IMR-90 (cell line): ENCODE results near the gene IL19.

Source experiments
- BHLHE40 ChIP-seq: fragments of 150-350 bp; IDR thresholded peaks from 2 replicates; pipeline ENCODE4 v1.6.1; 2016; ENCODE audit warnings: mild to moderate bottlenecking, low read depth, low read length
- CEBPB ChIP-seq: IDR thresholded peaks from 2 replicates; pipeline ENCODE4 v1.6.1; 2012; ENCODE audit warnings: low read depth, low read length, improper control_type of control experiment
- CHD1 ChIP-seq: IDR thresholded peaks from 2 replicates; pipeline ENCODE4 v1.6.1; 2012; ENCODE audit warnings: low read depth, low read length, improper control_type of control experiment
- ELK1 ChIP-seq: fragments of 150-350 bp; IDR thresholded peaks from 2 replicates; pipeline ENCODE4 v1.6.1; 2016; ENCODE audit warnings: low read depth, mild to moderate bottlenecking, low read length, moderate library complexity, borderline replicate concordance
- MAFK ChIP-seq: IDR thresholded peaks from 2 replicates; pipeline ENCODE4 v1.6.1; 2012; ENCODE audit warnings: low read depth, low read length, improper control_type of control experiment
- MAZ ChIP-seq: IDR thresholded peaks from 2 replicates; pipeline ENCODE4 v1.6.1; 2012; ENCODE audit warnings: low read depth, mild to moderate bottlenecking, low read length, improper control_type of control experiment, moderate library complexity, borderline replicate concordance
- NFE2L2 ChIP-seq: fragments of 150-350 bp; IDR thresholded peaks from 2 replicates; pipeline ENCODE4 v1.6.1; 2016; ENCODE audit warnings: low read depth, mild to moderate bottlenecking, low read length
- POLR2A ChIP-seq: IDR thresholded peaks from 2 replicates; pipeline ENCODE4 v1.6.1; 2012; ENCODE audit warnings: mild to moderate bottlenecking, low read depth, low read length
- RAD21 ChIP-seq: IDR thresholded peaks from 2 replicates; pipeline ENCODE4 v1.6.1; 2012; ENCODE audit warnings: low read length, improper control_type of control experiment
- RCOR1 ChIP-seq: IDR thresholded peaks from 2 replicates; pipeline ENCODE4 v1.6.1; 2012; ENCODE audit warnings: mild to moderate bottlenecking, low read length, improper control_type of control experiment; ENCODE audit not compliant: insufficient replicate concordance
- SMC3 ChIP-seq: fragments of 150-350 bp; IDR thresholded peaks from 2 replicates; pipeline ENCODE4 v1.6.1; 2016; ENCODE audit warnings: low read depth, mild to moderate bottlenecking, antibody characterized with exemption, low read length, moderate library complexity
- USF2 ChIP-seq: fragments of 150-350 bp; IDR thresholded peaks from 2 replicates; pipeline ENCODE4 v1.6.1; 2017; ENCODE audit warnings: mild to moderate bottlenecking, antibody characterized with exemption, low read length, low read depth
- TF ChIP-seq, protein P1 (sequence below): conservative IDR thresholded peaks from 2 replicates; pipeline ENCODE4 v1.5.1; 2012; ENCODE audit warnings: mild to moderate bottlenecking, low read depth, low read length, improper control_type of control experiment

DNA sequence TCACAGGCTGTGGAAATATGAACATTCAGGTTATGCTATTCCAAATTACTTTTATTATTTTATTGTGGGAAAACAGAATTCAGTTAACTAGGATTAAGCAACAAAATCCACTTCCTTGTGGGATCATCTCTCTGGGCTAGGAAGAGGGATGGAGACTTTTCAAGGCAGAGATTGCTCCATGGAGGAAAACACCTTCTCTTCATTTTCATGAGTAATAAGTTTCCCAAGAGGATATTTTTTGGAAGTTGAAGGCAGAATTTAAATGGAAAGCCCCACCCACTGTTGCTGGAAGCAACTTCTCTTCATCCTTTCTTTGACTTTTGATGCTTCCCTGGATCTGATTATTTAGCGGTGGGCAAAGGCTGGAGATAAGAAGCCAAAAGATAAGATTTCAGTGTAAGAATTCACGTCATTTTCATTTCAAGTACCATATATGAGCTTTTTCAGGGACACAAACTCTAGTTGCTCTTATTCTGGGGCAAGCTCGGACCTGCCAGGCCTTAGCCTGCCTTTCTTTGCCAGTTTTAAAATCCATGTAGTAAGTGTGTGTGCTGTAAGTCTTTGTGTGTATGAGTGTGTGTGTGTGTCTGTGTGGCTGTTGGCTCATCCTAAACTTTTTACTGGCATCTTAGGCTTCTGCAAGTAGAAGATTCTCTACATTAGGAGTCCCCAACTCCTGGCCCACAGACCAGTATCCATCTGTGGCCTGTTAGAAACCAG, 114.9 kb downstream of the IL19 start:
- TF ChIP-seq NFE2L2 (no peak), MAZ (no peak), CEBPB (no peak), USF2 (no peak), POLR2A (no peak), MAFK (no peak), RCOR1 (no peak), RAD21 (no peak), ELK1 (no peak), SMC3 (no peak), CHD1 (no peak), BHLHE40 (no peak)
- TF ChIP-seq, protein P1, sequence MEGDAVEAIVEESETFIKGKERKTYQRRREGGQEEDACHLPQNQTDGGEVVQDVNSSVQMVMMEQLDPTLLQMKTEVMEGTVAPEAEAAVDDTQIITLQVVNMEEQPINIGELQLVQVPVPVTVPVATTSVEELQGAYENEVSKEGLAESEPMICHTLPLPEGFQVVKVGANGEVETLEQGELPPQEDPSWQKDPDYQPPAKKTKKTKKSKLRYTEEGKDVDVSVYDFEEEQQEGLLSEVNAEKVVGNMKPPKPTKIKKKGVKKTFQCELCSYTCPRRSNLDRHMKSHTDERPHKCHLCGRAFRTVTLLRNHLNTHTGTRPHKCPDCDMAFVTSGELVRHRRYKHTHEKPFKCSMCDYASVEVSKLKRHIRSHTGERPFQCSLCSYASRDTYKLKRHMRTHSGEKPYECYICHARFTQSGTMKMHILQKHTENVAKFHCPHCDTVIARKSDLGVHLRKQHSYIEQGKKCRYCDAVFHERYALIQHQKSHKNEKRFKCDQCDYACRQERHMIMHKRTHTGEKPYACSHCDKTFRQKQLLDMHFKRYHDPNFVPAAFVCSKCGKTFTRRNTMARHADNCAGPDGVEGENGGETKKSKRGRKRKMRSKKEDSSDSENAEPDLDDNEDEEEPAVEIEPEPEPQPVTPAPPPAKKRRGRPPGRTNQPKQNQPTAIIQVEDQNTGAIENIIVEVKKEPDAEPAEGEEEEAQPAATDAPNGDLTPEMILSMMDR = no peak
